Vagina (tissue), 2 donors: Measurements from ENCODE around the gene SPAG17. TPM values are rescaled to one million over a fixed set of nuclear protein-coding genes. Genes with fewer than 3 reads are reported as not detected.

Source experiments
- DNase-seq, 2 donors: peaks; one replicate each; pipeline ENCODE4 v3.0.0-alpha.2; 2017; ENCODE audit errors: extremely low spot score in 2 of 2
- H3K27ac ChIP-seq: fragments of 200-600 bp; sonication (generic); one replicate; pipeline ENCODE4 v1.5.1; 2019
- H3K27me3 ChIP-seq: fragments of 200-600 bp; sonication (generic); one replicate; pipeline ENCODE4 v1.5.1; 2019
- H3K36me3 ChIP-seq, 2 donors: fragments of 200-600 bp; sonication (generic); one replicate each; pipeline ENCODE4 v1.5.1; 2017 to 2019
- H3K4me1 ChIP-seq: fragments of 200-600 bp; sonication (generic); one replicate; pipeline ENCODE4 v1.5.1; 2019
- H3K4me3 ChIP-seq, 2 donors: fragments of 200-600 bp; sonication (generic); 1 replicate in 1 of 2; 2 replicates in 1 of 2; pipeline ENCODE4 v1.5.1; 2016 to 2019
- H3K9me3 ChIP-seq: fragments of 200-600 bp; sonication (generic); one replicate; pipeline ENCODE4 v1.5.1; 2019
- POLR2A ChIP-seq, 2 donors: fragments of 450-650 bp; IDR thresholded peaks; one replicate each; pipeline ENCODE4 v1.6.1; 2017; ENCODE audit warnings: antibody characterized with exemption in 2 of 2, mild to moderate bottlenecking in 2 of 2, moderate library complexity in 2 of 2
- POLR2AphosphoS5 ChIP-seq, 2 donors: sonication (generic); formaldehyde crosslinking; IDR thresholded peaks; one replicate each; pipeline ENCODE4 v1.9.0; 2017; ENCODE audit warnings: antibody characterized with exemption in 2 of 2, mild to moderate bottlenecking in 2 of 2, low read depth in 1 of 2; ENCODE audit not compliant: insufficient read depth in 1 of 2
- intact Hi-C: fragments of 100-400 bp; cut with DNase I; formaldehyde crosslinking; loops from one replicate; pipeline ENCODE4 v1.15.1; 2023
- total RNA-seq: library from RNA; depleted of rRNA; stranded (reverse); fragments of >200 nt; gene quantifications from one replicate; pipeline ENCODE4 v1.2.3, GENCODE V29; 2016
- TF ChIP-seq, protein P1 (sequence below), 3 experiments: fragments of 450-650 bp in 2 of 3; fragments of 200-600 bp in 1 of 3; sonication (generic) in 1 of 3; IDR thresholded peaks; one replicate each; pipeline ENCODE4 v1.5.1; 2017 to 2019; ENCODE audit warnings: antibody characterized with exemption in 3 of 3, mild to moderate bottlenecking in 2 of 3, moderate library complexity in 2 of 3

The SPAG17 gene
- total RNA-seq, 1 donor from 2014 or later, result 10.1 TPM

DNA sequence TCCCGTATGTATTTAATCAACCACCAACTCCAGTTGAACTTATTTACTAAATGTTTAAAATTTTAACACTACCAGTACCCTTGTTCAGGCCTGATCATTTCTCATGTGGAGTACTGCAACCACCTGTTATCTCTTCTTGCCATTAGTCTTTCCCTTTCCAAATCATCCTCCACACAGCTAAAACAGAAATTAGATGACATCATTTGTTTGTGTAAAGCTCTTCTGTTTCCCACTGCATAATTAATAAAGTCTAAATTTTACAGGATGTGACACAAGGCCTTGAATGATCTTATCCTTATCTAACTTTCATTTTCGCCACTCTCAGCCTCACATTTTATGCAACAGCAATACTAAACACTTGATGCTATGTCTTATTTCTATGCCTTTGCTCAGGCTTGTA, 280.0 kb downstream of the SPAG17 start:
- intact Hi-C loops, result no loop called here
- no peak overlapping the region for H3K4me3 ChIP-seq
- no peak for TF ChIP-seq POLR2A (IDR thresholded peaks at IDR 0.05)
- TF ChIP-seq, protein P1, sequence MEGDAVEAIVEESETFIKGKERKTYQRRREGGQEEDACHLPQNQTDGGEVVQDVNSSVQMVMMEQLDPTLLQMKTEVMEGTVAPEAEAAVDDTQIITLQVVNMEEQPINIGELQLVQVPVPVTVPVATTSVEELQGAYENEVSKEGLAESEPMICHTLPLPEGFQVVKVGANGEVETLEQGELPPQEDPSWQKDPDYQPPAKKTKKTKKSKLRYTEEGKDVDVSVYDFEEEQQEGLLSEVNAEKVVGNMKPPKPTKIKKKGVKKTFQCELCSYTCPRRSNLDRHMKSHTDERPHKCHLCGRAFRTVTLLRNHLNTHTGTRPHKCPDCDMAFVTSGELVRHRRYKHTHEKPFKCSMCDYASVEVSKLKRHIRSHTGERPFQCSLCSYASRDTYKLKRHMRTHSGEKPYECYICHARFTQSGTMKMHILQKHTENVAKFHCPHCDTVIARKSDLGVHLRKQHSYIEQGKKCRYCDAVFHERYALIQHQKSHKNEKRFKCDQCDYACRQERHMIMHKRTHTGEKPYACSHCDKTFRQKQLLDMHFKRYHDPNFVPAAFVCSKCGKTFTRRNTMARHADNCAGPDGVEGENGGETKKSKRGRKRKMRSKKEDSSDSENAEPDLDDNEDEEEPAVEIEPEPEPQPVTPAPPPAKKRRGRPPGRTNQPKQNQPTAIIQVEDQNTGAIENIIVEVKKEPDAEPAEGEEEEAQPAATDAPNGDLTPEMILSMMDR (IDR thresholded peaks at IDR 0.05), result no peak
- TF ChIP-seq POLR2AphosphoS5 (IDR thresholded peaks at IDR 0.05; ENCODE audit: insufficient read depth in 1 of 2, low read depth in 1 of 2), result no peak
- no peak overlapping the region for H3K27ac ChIP-seq
- no peak for DNase-seq
- H3K9me3 ChIP-seq, result no peaks in the 10 kb centered on the region
- H3K27me3 ChIP-seq, result no peaks in the 10 kb centered on the region
- no peaks in the 10 kb centered on the region for H3K4me1 ChIP-seq
- peaks cover 0 to 35% of the 10 kb centered on the region in 2 donors for H3K36me3 ChIP-seq

DNA sequence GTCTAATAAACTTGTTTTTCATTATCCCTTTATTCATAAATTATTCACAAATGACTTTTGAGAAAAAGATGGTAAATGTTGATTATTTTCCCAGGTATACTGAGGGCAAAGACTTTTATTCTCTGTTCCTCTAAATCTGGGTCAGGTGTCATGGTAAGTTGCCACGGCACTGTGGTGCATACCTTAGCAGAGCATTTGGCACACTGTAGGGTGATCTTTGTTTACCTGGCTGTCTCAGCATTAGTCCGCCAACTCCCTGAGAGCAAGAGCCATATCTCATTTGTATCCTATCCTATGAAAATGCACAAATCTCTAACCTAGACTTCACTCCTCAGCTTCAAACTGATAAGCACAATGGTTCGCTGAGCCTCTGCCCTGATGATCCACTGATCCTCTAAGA, 280.5 kb downstream of the SPAG17 start:
- H3K27ac ChIP-seq, result no peak overlapping the region
- H3K4me3 ChIP-seq, result no peak overlapping the region
- no peaks in the 10 kb centered on the region for H3K27me3 ChIP-seq
- TF ChIP-seq POLR2A (IDR thresholded peaks at IDR 0.05) (no peak), POLR2AphosphoS5 (IDR thresholded peaks at IDR 0.05; ENCODE audit: insufficient read depth in 1 of 2, low read depth in 1 of 2) (no peak)
- TF ChIP-seq, protein P1 (IDR thresholded peaks at IDR 0.05), result no peak
- intact Hi-C loops, result no loop called here
- DNase-seq, result no peak
- H3K4me1 ChIP-seq, result no peaks in the 10 kb centered on the region
- H3K9me3 ChIP-seq, result no peaks in the 10 kb centered on the region
- H3K36me3 ChIP-seq, result peaks cover 0 to 32% of the 10 kb centered on the region in 2 donors
